GM12873 (cell line): ENCODE results near the gene PGBD5.

ENCODE experiments used
- TF ChIP-seq, protein P1 (sequence below): IDR thresholded peaks from 2 replicates; pipeline ENCODE4 v1.5.1; 2012; ENCODE audit warnings: low read depth, mild to moderate bottlenecking, moderate library complexity, low read length, control low read depth; ENCODE audit not compliant: insufficient read depth; ENCODE audit errors: missing control alignments

The PGBD5 gene

DNA sequence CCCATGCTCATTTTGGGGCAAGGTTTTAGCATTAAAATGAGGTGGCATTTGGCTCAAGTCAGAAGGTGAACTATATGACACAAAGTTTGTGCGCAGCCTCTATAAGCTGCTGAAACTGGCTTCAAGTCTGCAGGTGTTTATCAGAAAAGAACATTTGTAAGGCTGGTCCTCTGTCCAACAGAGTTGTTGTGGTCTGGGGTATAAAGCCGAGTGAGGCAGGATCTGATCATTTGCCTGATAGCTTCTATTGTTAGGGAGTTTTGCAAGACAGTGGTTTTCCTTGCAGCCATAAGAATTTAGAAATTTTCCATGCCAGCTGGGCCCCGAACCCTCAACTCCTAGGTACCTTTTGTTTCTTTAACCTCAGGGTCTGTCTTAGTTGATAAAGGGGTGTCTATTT is 130.8 kb downstream of the PGBD5 start:
- TF ChIP-seq, protein P1, sequence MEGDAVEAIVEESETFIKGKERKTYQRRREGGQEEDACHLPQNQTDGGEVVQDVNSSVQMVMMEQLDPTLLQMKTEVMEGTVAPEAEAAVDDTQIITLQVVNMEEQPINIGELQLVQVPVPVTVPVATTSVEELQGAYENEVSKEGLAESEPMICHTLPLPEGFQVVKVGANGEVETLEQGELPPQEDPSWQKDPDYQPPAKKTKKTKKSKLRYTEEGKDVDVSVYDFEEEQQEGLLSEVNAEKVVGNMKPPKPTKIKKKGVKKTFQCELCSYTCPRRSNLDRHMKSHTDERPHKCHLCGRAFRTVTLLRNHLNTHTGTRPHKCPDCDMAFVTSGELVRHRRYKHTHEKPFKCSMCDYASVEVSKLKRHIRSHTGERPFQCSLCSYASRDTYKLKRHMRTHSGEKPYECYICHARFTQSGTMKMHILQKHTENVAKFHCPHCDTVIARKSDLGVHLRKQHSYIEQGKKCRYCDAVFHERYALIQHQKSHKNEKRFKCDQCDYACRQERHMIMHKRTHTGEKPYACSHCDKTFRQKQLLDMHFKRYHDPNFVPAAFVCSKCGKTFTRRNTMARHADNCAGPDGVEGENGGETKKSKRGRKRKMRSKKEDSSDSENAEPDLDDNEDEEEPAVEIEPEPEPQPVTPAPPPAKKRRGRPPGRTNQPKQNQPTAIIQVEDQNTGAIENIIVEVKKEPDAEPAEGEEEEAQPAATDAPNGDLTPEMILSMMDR = no peak

DNA sequence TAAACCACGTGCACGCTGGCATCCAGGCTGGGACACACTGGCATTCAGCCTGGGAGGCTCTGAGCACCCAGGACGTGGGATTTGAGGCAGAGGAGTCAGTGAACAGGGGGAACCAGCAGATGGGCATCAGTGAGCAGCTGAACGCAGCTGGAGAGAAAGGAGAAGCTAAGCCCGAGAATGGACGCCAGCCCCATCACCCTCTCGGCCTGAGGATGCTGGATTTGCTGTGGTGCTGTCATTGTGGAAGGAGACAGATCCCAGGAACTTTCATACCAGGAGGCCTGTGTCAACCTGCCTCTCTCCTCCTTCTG is 132.8 kb downstream of the PGBD5 start:
- TF ChIP-seq, protein P1 = no peak

DNA sequence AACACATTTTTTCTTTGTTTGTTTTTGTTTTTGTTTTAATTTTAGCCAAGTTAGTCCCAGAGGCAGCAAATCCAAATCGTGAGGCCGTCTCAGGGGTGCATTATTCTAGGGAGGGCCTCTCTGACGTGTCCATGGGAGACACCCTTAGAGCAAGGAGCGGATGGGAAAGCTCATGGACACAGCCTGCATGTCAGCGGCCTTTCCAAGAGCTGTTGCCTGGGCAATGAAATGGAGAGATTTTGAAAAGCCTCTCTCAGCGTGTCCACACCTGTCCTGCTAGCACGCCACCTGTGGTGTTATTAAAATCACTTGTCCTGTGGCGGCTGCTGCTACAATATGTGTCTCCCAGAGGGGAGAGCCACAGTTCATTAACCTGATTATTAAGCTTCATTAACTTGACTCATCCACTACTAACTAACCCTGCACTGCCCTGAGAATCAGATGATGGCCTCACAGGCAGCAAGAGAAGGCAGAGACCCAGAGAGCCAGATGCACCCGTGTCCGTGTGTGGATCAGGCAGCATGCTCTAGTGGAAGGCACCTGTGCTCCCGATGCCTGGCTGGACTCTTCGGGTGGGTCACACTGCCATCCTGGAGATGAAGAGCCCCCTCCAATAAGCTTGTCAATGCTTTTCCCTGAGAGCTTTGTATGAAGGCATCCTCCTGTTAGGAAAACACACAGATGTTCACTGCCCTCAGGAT is 133.3 kb downstream of the PGBD5 start:
- TF ChIP-seq, protein P1 = no peak

DNA sequence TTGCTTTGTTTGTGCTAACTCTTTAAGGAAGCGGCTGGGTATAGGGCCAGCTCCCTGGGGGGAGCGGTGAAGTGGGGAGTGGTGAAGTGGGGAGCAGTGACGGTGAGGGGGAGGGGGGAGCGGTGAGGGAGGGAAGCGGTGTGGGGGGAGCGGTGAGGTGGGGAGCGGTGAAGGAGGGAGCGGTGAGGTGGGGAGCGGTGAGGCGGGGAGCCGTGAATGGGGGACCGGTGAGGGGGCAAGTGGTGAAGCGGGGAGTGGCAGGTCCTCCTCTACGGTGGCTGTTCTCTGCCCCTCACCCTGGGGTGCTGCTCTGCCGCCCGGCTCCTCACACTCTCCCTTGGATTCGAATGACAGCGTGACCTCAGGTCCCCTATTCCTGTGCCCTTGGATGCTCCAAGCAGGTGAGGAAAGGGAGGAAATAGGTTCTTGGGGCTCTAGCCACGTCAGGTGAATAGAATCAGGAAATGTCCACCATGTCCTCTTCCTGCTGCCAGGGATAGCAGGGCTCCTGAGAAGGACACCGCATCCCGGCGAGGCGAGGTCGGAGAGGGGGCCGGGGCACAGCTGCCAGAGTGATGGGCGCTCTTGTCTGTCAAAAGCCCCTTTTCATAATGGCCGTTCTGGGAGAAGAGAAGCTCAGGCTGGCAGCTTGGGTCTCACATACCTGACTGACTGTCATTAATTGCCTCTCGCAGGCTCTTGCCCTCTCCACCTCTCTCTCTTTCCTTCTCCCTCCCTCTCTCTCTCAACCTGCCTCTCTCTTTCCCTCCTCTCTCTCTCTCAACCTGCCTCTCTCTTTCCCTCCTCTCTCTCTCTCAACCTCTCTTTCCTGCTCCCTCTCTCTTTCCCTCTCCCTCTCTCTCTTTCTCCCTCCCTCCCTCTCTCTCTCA is 134.2 kb downstream of the PGBD5 start:
- TF ChIP-seq, protein P1 = no peak

DNA sequence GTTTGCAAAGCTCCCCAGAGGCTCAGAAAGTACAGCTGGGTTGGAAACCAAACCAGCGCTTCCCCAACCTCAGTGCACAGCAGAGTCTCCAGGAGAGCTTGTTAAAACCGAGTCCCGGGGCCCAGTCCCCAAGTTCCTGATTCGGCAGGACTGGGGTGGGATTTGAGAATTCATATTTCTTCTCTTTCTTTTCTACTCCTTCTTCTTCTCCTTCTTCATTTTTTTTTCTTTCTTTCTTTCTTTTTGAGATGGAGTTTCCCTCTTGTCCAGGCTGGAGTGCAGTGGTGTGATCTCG is 136.8 kb downstream of the PGBD5 start:
- TF ChIP-seq, protein P1 = no peak

DNA sequence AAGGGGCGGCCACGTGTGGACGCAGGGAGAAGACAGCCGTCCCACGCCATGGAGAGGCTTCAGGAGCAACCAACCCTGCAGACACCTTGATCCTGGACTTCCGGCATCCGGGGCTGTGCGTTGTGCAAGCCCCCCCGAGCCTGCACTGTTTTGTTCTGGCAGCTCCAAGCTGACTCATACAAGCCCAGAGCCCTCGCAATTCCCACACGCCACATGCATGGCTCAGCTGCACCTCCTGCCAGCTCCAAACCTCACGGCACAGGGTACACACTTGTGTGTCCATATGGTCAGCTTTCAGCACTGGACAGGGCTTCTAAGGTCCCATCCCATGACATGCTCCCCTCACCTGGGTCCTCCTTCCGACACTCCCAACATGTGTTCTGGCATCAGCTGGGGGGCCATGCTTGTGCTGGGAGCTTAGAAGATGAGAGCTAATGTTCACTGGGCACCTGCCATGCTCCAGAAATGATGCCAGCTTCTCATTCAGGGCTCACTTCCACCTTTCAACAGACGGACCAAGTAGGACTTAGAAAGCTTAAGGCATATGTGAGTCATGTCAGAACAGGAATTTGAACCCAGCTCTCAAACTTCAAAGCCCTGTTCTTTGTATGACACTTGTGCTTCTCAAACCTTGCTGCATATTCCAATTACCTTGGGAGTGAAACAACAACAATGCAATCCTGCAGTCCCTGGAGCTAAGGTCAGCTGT is 137.3 kb downstream of the PGBD5 start:
- TF ChIP-seq, protein P1 = no peak

DNA sequence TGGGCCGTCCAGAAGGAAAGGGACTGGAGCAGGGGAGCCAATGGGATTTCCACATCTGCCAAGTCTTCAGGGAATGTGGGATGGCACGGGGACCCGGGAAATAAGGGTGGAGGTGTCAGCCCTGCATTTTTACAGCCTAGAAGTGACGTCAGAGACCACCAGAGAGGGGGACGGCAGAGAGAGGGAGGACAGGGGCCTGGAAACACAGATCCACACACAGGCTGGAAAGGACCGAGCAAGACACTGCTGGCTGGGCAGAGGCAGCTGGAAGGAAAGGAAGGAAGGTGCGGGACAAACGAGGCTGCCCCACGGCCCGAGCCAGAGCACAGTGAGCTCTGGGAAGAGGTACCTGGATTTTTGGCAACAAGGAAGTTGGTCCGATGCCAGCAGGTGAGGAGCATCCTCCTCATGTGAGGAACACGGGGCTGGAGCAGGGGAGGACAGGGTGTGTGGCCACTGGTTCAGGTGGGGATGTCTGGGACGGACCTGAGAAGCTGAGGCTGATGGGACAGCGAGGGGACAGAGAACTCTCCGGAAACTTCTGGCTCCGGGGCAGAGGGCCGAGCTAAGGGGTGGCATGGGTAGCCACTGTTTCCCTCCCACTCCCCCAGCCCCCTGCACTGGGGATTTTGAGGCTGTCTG is 138.3 kb downstream of the PGBD5 start:
- TF ChIP-seq, protein P1 = no peak
